HL-60/S4 treated with retinoic acid at 250 ng/mL for 4 days and 3 days (cell line): ENCODE results near the gene BCAS1.

Experiments
- in situ Hi-C: fragments of 300-500 bp; cut with MboI; formaldehyde crosslinking; loops from 2 replicates; pipeline ENCODE4 v1.7.0; 2022; ENCODE audit warnings: low sequenced_read_pairs

Gene BCAS1

DNA sequence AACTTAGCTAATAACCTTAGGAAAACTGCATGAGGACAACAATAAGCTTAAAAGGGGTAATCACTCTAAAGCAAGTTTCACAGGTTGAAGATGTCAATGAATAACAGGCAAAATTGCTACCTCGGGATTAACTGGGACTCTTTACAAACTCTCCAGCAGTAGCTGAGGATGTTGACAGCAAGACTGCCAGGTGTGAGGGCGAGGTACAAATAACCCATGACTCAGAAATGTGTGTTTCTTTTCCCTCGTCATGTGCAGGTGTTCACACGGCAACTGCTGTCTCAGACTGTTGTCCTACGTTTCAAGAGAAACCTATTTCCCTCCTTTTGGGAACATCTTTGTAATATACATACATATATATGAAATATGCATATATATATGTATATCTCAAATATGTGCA, 15.9 kb downstream of the BCAS1 start:
- in situ Hi-C loops = no loop called here

DNA sequence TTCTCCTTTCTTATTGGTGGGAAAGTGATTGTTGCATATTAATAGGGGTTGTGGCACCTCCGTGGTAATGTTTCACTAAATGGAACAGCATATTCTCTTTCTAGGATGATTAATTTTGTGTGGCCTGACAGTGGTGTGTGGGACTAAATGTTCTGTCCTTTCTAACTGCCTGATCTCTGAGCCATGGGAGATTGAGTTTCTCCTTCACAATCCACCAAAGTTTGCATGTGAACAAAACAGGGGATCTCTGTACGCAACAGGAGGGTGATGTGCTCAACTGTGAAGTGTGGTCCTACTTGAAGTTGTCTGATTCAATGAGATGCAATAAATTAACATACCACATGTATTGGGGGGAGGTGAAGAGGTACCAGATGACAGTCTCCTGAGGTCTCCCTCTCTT, 19.3 kb downstream of the BCAS1 start:
- in situ Hi-C loops = no loop called here

DNA sequence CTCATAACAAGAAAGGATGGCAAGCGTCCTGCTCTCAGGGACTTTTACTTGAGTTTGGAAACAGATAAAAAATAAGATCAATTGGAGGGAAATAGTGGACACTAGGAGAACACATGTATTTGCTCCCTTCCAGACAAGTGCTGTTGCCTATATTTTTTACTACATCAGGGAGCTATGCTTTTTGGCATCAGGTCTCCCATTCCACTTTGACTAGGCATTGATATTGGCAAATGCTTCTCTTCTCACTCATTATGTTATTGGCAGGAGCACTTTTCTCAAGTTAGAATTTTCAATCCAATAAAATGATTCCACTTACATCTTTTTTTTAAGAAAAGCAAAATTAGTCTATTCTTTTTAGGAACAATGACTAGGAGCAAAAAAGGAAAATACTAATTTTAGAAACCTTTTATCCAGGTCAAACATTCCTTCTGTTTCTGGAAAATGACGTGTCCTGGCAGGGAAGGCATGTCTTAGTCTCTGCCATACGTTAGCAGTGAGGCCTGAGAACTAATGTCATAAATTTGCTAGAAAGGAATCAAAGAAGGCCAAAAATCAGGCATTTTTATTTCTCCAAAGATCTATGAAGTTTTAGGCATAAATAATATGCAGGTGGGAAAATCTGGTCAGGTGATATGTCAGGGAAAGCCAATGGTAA, 21.4 kb downstream of the BCAS1 start:
- in situ Hi-C loops = no loop called here

DNA sequence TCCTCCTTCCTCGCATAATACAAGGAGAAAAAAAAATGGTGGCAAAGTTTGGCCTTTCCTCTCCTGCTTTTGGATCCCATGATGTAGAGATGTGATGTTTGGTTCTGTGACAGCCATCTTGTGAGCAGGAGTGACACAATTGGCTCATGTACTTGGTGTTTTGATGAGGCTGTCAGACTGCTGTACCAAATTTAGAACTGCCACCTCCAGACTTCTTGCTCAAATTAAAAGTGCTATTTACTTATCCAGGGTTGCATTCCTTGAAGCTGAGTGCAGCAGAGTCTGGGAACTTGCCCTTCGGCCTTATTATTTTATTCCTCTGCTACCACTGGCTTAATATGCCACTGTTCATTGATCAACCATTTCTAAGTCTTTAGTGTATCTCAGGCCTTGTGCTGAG, 21.9 kb downstream of the BCAS1 start:
- in situ Hi-C loops = no loop called here

DNA sequence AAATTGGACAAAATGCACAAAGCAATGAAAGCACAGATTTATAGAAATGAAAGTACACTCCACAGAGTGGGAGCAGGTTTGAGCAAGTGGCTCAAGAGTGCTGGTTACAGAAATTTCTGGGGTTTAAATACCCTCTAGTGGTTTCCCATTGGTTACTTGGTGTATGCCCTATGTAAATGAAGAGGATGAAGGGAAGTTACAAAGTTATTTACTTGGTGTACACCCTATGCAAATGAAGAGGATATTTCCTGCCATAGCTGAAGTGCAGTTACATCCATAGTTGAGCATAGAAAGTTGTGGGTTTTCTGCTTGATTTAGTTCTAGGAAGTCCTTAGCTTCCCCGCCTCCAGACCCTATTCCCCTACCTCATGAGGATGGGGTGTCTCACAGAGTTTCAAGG, 22.7 kb downstream of the BCAS1 start:
- in situ Hi-C loops = no loop called here

- in situ Hi-C loops = no loop called here
Observed at GRCh38 chr20:54047048-54047447, 23.3 kb downstream of the BCAS1 start.

DNA sequence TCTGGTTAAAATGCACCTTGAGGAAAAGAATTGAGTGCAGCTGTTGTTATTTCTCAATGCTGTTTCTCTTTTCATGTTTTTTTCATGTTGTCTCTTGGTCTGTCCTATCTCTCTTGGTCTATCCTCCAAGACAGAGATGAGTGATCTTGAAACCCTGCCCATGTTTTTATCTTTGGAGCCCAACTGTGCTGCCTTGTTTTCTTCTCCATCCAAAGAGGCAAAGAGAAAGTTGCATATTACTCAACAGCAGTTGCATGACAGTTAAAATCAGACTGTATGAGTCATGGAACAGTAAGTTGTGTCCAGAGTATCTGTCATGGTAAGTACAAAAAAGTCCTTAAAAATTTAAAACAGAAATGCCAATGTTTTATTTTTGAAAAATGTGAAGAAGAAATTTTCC, 26.2 kb downstream of the BCAS1 start:
- in situ Hi-C loops = no loop called here

- in situ Hi-C loops = no loop called here
Observed at GRCh38 chr20:54043076-54043967, 27.1 kb downstream of the BCAS1 start.

GRCh38 chr20:54042021-54042420, 28.4 kb downstream of the BCAS1 start:
- in situ Hi-C loops = no loop called here

- in situ Hi-C loops = no loop called here
Observed at GRCh38 chr20:54041336-54041735, 29.1 kb downstream of the BCAS1 start.

- in situ Hi-C loops = no loop called here
Observed at GRCh38 chr20:54040531-54040930, 29.9 kb downstream of the BCAS1 start.

DNA sequence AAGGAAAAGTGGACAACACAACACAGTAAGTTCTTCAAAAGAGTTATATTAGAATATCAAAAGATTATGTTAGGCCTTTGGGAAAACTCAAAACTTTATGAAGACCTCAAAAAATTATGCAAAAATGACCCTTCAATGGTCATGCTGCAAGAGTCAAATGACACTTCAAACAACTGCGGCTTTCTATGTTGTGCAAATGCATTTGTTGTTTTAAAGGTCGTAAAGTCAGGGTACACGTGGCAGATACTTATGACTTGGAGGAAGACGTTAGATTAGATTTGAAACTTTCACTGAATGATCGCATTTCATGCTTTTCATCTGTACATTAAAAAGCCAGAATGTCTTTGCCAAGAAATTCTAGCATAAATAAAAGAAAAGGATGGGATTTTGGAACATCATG, 31.4 kb downstream of the BCAS1 start:
- in situ Hi-C loops = no loop called here

DNA sequence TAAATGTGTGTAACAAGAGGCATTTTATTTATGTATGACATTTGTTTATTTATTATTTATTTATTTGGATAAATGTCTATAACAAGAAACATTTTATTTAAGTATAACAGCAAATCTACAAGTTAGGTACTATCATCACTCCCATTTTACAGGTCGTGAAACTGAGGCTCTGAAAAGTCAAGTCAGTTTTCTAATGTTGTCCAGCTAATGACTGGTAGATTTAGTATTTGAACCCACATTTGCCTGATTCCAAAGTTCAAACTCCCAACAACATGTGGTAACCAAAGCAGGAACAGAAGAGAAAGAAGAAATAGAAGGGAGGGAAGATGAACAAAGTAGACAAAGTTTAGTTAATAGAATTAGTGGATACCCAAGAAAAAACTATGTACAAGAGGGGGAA, 32.9 kb downstream of the BCAS1 start:
- in situ Hi-C loops = no loop called here

DNA sequence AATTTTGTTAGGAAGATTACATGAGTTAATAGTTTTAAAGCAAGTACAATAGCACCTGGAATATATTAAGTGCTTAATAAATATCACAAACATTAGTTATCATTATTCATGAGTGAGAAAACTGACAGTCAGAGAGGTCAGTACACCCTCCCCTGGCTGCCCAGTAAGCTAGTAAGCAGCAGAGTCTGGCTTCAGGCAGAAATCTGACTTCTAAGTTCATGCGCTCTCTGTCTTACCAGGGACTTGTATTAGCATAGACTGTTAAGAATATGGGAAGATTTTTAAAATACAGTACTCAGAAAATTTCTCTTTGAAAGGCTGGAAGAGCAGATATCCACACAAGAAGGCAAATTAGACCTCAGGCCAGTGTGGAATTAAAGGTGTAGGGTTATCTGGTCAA, 40.8 kb downstream of the BCAS1 start:
- in situ Hi-C loops = no loop called here

DNA sequence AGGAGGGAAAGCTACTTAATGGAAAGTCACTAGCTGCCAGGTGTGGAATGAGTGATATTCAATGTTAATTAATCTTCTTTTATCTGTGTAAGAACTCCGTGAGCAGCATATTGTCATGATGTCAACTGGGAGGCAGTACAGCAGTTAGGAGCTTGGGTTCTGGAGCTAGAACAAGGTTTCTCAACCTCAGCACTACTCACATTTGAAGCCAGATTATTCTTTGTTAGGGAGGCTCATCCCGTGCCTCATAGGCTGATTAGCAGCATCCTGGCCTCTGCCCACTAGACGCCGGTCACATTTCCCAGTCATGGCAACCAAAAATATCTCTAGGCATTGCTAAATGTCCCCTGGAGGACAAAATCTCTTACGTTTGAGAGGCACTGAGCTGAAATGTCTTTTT, 41.2 kb downstream of the BCAS1 start:
- in situ Hi-C loops = no loop called here

DNA sequence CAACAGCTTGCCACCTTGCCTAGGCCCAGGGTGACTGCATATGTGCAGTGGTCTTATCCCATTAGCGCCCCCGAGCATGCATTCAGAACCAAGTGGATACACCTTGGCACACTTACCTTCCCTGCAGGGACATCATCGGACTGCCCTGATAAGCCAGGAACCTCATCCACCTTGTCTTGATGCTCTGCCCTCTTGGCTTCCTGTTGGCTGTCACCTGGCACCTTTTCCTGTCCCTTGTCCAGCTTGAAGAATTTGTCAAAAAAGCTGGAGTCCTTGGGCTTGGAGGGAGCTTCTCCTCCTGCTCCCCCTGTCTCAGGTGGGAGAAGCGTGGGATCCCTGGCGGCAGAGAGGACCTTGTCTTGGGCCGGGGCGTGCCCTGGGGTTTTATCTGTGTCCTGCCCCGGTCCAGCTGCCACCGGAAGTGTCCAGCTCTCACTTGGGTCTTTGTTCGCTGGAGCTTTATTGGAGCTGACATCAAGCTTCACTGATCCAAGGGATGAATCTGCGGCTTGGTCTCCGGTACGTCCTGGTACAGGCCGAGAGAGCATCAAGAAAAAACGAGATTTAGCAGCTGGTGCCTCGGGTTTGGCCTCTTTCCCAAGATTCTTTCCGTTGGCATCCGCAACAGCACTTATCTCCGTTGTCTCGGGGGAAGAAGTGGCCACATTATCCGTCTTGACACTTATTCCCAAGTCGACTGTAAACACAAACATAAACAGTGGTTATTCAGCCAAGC, 42.0 kb downstream of the BCAS1 start:
- in situ Hi-C loops = no loop called here

- in situ Hi-C loops = no loop called here
Observed at GRCh38 chr20:54027704-54028103, 42.7 kb downstream of the BCAS1 start.

DNA sequence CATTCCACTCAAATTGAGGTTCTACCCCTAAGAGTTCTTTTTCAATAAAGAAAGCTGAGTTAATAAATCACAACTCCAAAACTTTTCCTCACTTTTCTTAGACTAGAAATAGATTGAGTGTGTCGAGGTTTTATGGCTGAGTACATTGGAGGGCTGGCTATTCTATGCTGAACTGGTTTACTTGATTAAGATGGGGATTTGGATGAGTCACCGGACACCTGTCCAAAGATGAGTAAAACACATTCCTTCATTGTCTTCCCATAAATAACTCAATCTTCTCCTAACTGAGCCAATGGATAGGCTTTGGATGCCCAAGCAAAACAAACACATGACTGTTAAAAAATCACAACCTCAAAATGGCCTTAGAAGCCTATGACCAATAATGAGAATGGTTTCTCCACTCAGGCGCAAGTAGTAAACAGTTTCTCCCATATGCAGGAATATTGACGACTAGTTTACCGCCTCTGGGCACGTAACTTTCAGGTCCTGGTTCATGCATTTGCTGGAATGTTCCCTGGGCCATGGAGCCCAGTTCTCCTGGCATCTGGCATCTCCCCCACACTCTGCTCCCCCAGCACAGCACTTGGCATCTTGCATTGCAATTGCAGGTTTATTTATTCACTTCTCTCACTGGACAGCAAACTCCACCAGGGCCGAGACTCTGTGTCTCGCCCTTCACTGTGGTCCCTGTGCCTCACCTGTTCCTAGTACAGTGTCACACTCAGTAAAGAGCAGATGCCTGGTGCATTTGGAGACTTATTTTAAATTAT, 43.9 kb downstream of the BCAS1 start:
- in situ Hi-C loops = no loop called here

DNA sequence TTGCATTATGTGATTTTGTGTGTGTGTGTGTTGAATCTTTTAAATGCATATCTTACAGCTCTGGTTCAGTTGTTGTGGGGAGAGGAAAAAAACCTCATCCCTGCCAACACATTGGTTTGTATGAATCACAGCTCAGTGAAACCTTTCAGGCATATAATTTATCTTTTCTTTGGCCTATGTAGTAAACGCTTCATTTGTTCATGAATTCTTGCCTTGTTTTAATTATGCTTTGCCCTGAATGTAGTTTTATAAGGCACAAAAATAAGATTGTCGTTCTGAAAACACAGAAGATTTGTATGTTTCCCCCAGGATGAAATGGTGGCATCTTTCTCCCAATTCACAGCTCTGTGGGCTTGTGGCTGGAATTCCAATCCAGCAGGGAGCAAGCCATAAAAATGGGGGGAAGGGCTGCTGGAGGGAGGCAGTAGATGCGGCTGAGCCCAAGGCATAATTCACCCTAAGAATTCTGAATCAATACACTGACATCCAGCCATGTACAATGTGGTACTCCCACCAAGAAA, 45.1 kb downstream of the BCAS1 start:
- in situ Hi-C loops = no loop called here

DNA sequence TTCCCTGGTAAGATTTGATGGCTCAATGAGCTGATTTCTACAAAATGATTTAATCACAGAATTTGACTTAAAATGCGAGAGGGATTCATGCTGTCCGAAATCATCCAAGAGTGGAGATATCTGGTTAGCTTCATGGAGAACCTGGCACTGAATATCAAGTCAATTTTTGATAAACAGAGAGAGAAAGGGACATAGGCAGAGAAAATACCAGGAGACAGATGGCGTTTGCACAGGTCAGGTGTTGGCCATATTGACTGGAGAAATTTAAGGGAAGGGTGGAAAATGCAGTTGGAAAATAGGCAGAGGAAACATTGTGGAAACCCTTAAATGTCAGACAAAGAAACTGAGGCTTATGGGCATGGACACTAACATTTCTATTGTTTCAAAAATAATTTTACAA, 47.0 kb downstream of the BCAS1 start:
- in situ Hi-C loops = no loop called here
